PFSK-1 (cell line): ENCODE data around the gene VCX.

ENCODE experiments used
- FOXP2 ChIP-seq: optimal IDR thresholded peaks from 2 replicates; pipeline ENCODE3; 2011; ENCODE audit warnings: borderline replicate concordance, control low read depth, inconsistent platforms; ENCODE audit not compliant: insufficient read depth; ENCODE audit errors: extremely low read length, extremely low read depth
- POLR2AphosphoS5 ChIP-seq: IDR thresholded peaks from 2 replicates; pipeline ENCODE4 v1.6.1; 2012; ENCODE audit warnings: low read depth, mild to moderate bottlenecking, control low read depth, low read length, moderate library complexity
- SIN3A ChIP-seq: IDR thresholded peaks from 2 replicates; pipeline ENCODE4 v1.6.1; 2012; ENCODE audit warnings: mild to moderate bottlenecking, low read length, moderate library complexity, borderline replicate concordance; ENCODE audit not compliant: insufficient read depth
- TAF1 ChIP-seq: IDR thresholded peaks from 2 replicates; pipeline ENCODE4 v1.6.1; 2012; ENCODE audit warnings: low read length, control low read depth, borderline replicate concordance; ENCODE audit not compliant: insufficient read depth
- TF ChIP-seq, protein P1 (sequence below), 2 experiments: IDR thresholded peaks; 2 replicates each; pipeline versions ENCODE4 v1.6.1 to v1.8.0; 2011 to 2012; ENCODE audit warnings: low read depth in 2 of 2, low read length in 2 of 2, control low read depth in 1 of 2, inconsistent platforms in 1 of 2, mild to moderate bottlenecking in 1 of 2, moderate library complexity in 1 of 2; ENCODE audit not compliant: insufficient read depth in 1 of 2

The VCX gene

DNA sequence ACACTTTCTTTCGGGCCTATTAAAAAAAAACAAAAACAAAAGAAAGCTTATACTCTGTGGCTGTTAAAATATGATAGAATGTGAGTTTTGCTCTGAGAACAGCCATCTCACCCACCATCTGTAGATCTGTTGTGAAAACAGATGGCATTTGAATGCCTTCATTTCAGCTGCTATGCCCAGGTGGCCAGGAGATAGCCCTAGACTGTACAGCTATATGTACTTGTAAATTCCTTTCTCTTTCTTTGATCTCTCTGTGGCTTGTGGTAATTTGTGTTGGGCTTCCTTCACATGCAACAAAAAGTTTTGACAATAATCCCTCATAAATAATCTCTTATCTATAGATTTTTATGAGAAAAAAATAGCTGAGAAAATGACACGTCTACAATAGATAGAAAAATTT is 46.2 kb downstream of the VCX start:
- TF ChIP-seq POLR2AphosphoS5 = no peak
- TF ChIP-seq FOXP2 = no peak
- TF ChIP-seq, protein P1, sequence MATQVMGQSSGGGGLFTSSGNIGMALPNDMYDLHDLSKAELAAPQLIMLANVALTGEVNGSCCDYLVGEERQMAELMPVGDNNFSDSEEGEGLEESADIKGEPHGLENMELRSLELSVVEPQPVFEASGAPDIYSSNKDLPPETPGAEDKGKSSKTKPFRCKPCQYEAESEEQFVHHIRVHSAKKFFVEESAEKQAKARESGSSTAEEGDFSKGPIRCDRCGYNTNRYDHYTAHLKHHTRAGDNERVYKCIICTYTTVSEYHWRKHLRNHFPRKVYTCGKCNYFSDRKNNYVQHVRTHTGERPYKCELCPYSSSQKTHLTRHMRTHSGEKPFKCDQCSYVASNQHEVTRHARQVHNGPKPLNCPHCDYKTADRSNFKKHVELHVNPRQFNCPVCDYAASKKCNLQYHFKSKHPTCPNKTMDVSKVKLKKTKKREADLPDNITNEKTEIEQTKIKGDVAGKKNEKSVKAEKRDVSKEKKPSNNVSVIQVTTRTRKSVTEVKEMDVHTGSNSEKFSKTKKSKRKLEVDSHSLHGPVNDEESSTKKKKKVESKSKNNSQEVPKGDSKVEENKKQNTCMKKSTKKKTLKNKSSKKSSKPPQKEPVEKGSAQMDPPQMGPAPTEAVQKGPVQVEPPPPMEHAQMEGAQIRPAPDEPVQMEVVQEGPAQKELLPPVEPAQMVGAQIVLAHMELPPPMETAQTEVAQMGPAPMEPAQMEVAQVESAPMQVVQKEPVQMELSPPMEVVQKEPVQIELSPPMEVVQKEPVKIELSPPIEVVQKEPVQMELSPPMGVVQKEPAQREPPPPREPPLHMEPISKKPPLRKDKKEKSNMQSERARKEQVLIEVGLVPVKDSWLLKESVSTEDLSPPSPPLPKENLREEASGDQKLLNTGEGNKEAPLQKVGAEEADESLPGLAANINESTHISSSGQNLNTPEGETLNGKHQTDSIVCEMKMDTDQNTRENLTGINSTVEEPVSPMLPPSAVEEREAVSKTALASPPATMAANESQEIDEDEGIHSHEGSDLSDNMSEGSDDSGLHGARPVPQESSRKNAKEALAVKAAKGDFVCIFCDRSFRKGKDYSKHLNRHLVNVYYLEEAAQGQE (IDR thresholded peaks at IDR 0.05; ENCODE audit: insufficient read depth in 1 of 2, low read depth in 2 of 2, low read length in 2 of 2) = no peak
- TF ChIP-seq TAF1 = no peak
- no peak for TF ChIP-seq SIN3A

DNA sequence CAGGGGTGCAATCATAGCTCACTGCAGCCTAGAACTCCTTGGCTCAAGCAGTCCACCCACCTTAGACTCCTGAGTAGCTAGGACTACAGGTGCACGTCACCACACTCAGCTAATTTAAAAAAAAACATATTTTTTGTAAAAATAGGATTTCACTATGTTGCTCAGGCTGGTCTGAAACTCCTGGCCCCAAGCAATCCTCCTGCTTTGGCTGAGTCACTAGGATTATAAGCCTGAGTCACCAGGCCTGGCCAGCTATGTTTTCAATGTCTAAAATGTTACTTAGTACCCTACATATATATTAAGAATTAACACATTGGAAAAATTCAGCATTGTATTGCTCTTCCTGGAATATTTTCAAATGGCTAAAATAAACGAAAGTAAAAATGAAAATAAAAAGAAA is 46.7 kb downstream of the VCX start:
- no peak for TF ChIP-seq SIN3A
- TF ChIP-seq TAF1 = no peak
- no peak for TF ChIP-seq POLR2AphosphoS5
- TF ChIP-seq FOXP2 = no peak
- TF ChIP-seq, protein P1 (IDR thresholded peaks at IDR 0.05; ENCODE audit: insufficient read depth in 1 of 2, low read depth in 2 of 2, low read length in 2 of 2) = no peak

DNA sequence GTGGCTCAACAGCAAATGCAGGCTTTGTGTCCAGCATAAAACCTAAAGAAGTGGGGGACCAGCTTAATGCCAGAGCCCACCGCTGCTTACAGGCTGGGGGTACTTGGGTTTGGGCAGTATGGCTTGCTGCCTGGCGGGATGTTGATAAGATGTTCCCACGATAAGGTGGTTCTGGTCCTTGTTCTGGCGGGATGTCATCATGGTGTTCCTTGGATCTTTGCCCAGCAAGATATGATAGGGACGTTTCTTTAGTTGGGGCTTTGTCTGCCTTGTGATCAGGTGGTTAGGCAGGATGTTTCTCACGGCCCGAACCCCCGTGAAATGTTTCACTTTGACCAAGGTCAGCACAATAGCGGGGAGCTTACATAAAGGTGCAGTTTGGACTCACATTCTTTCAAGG is 49.0 kb downstream of the VCX start:
- TF ChIP-seq FOXP2 (no peak), POLR2AphosphoS5 (no peak), SIN3A (no peak), TAF1 (no peak)
- TF ChIP-seq, protein P1 (IDR thresholded peaks at IDR 0.05; ENCODE audit: insufficient read depth in 1 of 2, low read depth in 2 of 2, low read length in 2 of 2) = no peak
